Thyroid gland (tissue), 4 donors: ENCODE data around the gene BMP5.

Source experiments
- POLR2A ChIP-seq, 2 donors: fragments of 450-650 bp; IDR thresholded peaks; one replicate each; pipeline ENCODE4 v1.6.1; 2017; ENCODE audit warnings: antibody characterized with exemption in 2 of 2, mild to moderate bottlenecking in 2 of 2, moderate library complexity in 1 of 2
- TF ChIP-seq, protein P1 (sequence below), 6 experiments: fragments of 200-600 bp in 3 of 6; fragments of 450-650 bp in 3 of 6; sonication (generic) in 3 of 6; IDR thresholded peaks; one replicate each; pipeline ENCODE4 v1.5.1; 2016 to 2019; ENCODE audit warnings: antibody characterized with exemption in 6 of 6, mild to moderate bottlenecking in 2 of 6, inconsistent platforms in 1 of 6, moderate library complexity in 1 of 6

DNA sequence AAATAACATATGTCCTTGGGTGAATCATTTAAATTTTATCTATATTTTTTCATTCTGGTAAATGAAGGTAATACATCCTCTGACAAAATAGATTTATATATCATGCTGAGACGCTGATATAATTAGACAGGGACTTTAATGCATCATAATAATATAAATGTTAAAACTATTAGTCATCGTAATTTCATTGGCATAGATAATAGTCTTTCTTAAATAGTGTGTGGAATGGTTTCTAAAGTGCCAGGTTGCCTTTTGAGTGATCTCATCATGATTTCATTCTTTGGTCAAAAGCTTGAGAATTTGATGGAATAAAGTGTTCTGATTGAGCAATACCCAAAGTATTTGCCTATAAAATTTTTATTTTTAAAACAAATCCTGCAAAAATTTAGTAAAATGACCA, 43.2 kb upstream of the BMP5 start:
- TF ChIP-seq, protein P1, sequence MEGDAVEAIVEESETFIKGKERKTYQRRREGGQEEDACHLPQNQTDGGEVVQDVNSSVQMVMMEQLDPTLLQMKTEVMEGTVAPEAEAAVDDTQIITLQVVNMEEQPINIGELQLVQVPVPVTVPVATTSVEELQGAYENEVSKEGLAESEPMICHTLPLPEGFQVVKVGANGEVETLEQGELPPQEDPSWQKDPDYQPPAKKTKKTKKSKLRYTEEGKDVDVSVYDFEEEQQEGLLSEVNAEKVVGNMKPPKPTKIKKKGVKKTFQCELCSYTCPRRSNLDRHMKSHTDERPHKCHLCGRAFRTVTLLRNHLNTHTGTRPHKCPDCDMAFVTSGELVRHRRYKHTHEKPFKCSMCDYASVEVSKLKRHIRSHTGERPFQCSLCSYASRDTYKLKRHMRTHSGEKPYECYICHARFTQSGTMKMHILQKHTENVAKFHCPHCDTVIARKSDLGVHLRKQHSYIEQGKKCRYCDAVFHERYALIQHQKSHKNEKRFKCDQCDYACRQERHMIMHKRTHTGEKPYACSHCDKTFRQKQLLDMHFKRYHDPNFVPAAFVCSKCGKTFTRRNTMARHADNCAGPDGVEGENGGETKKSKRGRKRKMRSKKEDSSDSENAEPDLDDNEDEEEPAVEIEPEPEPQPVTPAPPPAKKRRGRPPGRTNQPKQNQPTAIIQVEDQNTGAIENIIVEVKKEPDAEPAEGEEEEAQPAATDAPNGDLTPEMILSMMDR (IDR thresholded peaks at IDR 0.05), result no peak
- TF ChIP-seq POLR2A (IDR thresholded peaks at IDR 0.05), result no peak
